ENCODE measurements around the gene TNNC2.

Gene TNNC2

DNA sequence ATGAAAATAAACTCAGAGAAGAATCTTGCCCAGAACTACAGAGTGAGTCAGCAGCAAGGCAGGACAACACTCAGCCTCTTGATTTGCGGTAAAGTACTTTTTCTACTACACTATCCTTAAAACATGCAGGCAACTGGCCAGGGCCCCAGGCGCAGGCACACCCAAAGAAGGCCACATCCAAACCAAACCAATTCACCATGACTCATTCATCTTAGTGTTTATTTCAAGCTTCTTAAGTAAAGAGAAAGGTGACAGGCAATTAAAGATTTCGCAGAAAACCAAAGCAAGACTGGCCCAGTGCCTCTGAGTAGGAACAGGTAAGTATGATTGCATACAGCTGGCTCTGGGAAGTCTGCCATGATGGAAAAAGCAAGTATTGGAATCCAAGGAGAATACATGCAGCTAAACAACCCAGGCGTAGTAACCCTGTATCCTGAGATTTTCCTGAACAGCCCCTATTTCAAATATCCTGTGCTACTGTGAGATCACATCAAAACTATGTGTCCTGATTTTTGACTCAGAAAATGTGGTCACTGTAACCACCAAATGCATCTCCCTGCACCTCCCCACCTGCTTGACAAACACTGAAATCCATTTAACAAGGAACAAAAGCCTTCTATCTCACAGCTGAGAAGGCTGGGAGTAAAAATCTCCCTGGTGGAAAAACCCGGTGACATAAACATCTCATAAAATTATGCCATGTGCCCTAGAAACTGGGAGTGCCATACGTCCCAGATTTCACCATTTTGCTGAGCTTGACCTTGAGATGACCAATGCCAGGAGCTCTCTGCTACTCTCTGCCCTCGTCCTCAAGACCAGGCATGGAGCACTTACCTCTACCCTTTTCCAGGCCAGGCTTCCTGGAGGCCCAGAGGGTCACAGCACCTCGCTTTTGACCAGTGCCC, 47.8 kb downstream of the TNNC2 start:
- no peak for ATAC-seq

DNA sequence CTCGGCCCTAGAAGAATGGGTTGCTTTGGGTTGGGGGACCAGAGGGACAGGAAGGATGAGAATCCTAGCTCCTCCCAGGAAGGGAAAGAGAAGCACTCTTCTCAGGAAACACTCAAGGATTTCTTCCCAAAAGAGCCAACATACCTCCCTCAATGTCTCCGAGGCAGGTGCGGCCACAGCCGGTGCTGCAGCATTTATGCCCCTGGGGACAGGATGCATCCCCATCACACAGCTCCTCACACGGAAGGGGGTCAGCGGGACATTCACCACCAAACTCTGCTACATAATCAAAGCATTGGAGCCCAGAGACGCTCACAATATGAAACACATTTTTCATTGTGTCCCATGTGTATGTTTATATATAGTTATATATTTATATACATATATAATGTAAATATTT, 50.2 kb downstream of the TNNC2 start:
- no peak for ATAC-seq

DNA sequence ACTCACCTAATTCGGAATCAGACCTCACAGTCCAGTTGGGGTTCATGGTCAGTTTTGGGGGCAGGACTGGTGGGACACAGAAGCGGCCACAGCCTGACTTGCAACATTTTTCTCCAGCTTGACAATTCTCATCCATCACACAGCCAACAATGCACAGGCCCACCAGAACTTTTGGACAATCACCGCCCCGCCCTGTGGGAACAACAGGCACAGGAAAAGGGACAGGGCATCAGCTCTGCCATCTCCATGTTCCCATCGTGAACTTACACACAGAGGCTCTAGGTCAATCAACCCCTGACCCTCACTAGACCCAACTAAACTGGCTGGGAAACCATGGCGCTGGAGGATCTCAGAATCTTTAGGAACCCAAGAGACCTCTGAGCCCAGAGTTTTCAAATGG, 51.7 kb downstream of the TNNC2 start:
- no peak for ATAC-seq

DNA sequence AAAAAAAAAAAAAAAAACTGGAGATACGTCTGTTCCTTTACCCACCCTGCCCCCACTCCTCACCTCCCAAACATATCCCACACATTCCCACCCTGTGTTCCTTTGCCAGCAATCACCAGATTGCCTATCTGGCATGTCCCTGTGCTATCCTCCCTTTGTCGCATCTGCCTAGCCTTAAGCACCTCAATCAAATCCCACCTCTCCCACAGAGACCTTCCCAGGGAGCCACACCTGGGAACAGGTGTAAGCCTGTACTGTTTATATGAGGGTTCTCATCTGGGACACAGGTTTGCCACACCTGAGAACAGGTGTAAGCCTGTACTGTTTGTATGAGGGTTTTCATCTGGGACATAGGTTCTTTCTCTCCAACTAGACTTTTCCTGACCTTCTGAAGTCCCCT, 52.2 kb downstream of the TNNC2 start:
- ATAC-seq = no peak
